Measurements from ENCODE around the gene ATRN.

ATRN gene

GRCh38 chr20:3672547-3673171 is 201.8 kb downstream of the ATRN start:
- TF ChIP-seq, protein P1, sequence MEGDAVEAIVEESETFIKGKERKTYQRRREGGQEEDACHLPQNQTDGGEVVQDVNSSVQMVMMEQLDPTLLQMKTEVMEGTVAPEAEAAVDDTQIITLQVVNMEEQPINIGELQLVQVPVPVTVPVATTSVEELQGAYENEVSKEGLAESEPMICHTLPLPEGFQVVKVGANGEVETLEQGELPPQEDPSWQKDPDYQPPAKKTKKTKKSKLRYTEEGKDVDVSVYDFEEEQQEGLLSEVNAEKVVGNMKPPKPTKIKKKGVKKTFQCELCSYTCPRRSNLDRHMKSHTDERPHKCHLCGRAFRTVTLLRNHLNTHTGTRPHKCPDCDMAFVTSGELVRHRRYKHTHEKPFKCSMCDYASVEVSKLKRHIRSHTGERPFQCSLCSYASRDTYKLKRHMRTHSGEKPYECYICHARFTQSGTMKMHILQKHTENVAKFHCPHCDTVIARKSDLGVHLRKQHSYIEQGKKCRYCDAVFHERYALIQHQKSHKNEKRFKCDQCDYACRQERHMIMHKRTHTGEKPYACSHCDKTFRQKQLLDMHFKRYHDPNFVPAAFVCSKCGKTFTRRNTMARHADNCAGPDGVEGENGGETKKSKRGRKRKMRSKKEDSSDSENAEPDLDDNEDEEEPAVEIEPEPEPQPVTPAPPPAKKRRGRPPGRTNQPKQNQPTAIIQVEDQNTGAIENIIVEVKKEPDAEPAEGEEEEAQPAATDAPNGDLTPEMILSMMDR (IDR thresholded peaks at IDR 0.05; ENCODE audit: insufficient read depth, low read length, missing control alignments): no peak
- DNase-seq (ENCODE audit: low read depth, low spot score): no peak
- H3K4me3 ChIP-seq (ENCODE audit: low read depth, low read length): no peak overlapping the region
- CTCF ChIA-PET: interaction anchor here (0.6 to 43.4 kb wide), 5 partner anchors 35 to 96 kb away, joined by 3 to 1151 read pairs (median 3); partner anchors contain the start of gene SIGLEC1
- POLR2A ChIA-PET: interaction anchor here (0.5 kb wide), 1 partner anchor 72 kb away, joined by 4 read pairs; no protein-coding TSS in a partner anchor

DNA sequence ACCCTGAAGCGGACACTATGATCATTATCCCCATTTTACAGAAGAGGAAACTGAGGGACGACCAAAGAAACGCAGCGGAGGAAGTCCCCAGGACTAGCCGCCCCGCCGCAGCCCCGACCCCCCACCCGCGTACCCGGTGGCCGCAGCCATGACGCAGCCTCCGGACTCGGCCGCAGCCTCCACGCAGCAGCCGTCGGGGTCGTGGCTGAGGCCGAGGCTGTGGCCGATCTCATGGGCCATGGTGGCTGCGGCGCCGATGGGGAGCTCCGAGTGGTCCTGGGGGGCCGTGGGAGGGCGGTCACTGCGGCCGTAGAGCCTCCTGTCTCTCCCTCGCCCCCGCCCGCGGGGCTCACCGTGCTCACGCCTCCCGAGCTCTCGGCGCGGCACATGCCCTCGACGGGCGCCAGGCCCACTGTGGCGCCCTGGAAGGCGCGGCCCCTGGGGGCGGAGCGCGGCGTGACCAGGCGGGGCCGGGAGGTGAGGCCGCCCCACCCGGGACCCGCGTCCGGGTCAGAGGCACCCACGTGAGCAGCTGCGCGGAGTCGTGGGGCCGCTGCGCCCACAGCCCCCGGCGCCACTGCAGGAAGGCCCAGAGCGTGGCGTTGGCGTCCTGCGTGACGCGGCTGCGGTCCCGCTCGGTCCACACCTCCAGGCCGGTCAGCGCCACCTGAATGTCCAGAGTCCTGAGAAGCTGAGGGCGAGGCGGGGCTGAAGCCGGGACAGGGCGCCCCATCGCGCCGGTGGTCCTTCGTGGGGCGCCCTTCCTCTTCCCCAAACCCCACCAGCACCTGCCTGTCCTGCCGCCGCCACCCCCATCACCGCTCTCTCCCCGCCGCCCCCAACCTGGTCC is 202.6 kb downstream of the ATRN start:
- ChIA-PET CTCF (interaction anchor here (1.1 to 43.4 kb wide), 5 partner anchors 34 to 110 kb away, joined by 3 to 1151 read pairs (median 9); partner anchors contain the start of genes SIGLEC1 and SPEF1), POLR2A (no interaction called here)
- TF ChIP-seq, protein P1 (IDR thresholded peaks at IDR 0.05; ENCODE audit: insufficient read depth, low read length, missing control alignments): no peak
- H3K4me3 ChIP-seq (ENCODE audit: low read depth, low read length): no peak overlapping the region
- DNase-seq (ENCODE audit: low read depth, low spot score): no peak

DNA sequence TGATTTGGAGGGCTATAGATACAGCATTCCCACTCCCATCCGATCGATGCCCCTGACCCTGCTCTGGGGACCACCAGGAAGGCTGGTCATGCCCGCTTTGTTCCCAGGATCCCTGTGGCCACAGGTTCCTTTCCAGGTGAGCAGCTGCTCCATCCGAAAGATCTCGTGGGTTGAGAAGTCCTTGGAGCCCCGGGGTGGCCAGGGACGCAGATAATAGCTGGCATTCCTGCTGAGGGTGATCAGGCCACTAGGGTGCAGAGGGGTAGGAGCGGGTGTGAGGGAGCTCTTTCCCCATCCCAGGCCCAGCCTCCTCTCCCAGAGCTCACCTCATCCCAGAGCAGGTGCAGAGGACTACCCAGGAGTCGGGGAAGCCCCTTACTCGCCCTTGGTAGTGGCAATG is 203.6 kb downstream of the ATRN start:
- TF ChIP-seq, protein P1 (IDR thresholded peaks at IDR 0.05; ENCODE audit: insufficient read depth, low read length, missing control alignments): no peak
- DNase-seq (ENCODE audit: low read depth, low spot score): no peak
- no peak overlapping the region for H3K4me3 ChIP-seq (ENCODE audit: low read depth, low read length)
- ChIA-PET POLR2A (no interaction called here), CTCF (interaction anchor here (1.3 to 43.4 kb wide), 6 partner anchors 12 to 145 kb away, joined by 6 to 1151 read pairs (median 64); partner anchors contain the start of genes AP5S1, SIGLEC1 and SPEF1)

- ChIA-PET POLR2A (no interaction called here), CTCF (interaction anchor here (0.6 to 43.4 kb wide), 15 partner anchors 8 to 144 kb away, joined by 3 to 1151 read pairs (median 17); partner anchors contain the start of genes AP5S1, CENPB, SIGLEC1 and SPEF1)
- no peak for DNase-seq (ENCODE audit: low read depth, low spot score)
- no peak overlapping the region for H3K4me3 ChIP-seq (ENCODE audit: low read depth, low read length)
- TF ChIP-seq, protein P1 (IDR thresholded peaks at IDR 0.05; ENCODE audit: insufficient read depth, low read length, missing control alignments): no peak
These were observed 204.4 kb downstream of the ATRN start for GRCh38 chr20:3674995-3675900.

GRCh38 chr20:3677733-3678132 is 206.9 kb downstream of the ATRN start:
- ChIA-PET POLR2A (interaction anchor here (1.3 to 1.6 kb wide), 3 partner anchors 9 to 91 kb away, joined by 3 to 5 read pairs (median 4); no protein-coding TSS in a partner anchor), CTCF (interaction anchor here (1.0 to 43.4 kb wide), 22 partner anchors 9 to 194 kb away, joined by 3 to 1151 read pairs (median 12); partner anchors contain the start of genes ADISSP, AP5S1, CENPB and SIGLEC1)
- no peak for DNase-seq (ENCODE audit: low read depth, low spot score)
- TF ChIP-seq, protein P1 (IDR thresholded peaks at IDR 0.05; ENCODE audit: insufficient read depth, low read length, missing control alignments): no peak
- H3K4me3 ChIP-seq (ENCODE audit: low read depth, low read length): no peak overlapping the region
